Measurements from ENCODE around the gene PDLIM4. TPM values are rescaled to one million over a fixed set of nuclear protein-coding genes. Genes with fewer than 3 reads are reported as not detected.

Gene PDLIM4
- total and polyA plus RNA-seq, 11 donors: 2.4 to 16.9 (median 8.1) TPM

DNA sequence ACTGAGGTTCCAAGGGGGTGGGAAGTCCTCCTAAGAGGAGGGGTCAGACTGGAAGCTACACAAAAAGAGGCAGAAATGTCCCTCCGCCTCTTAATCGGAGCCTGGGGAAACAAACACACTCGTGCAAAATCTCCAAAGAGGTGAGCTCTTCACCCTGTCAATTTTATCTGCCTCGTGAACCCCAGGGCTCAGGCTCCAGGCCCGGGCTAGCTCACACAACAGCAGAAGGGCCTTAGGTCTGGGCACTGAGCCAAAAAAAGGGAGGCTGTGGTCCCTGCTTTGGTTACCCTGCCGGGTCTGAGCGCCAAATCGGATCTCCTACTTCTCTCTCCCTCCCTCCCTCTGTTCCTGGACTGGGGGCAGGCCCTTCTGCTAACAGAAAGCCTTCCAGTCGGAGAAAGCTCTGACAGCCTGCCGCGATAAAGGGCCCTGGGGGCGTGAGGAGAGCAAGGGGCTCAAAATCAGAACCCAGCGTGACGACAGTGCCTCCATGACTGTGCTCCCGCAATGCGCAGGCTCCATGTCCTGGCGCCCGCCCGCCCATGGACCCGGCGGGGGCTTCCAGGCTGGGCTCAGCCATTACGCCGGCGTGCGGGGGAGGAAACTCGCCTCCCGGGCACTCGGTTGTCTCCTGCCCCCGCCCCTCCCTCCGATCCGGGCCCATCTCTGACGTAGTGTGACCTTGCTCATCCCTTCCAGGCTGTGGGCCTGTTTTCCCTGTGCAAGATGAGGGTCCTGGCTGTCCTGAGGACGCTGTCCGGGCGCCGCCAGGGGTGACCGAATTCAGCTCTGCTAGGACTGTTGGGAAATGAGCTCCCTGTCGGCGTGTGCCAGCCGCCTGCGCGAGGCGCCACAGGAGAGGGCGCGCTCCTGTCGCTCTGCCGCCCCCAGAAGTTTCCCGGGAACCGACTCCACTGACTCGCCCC, 35.8 kb downstream of the PDLIM4 start:
- peak; percentile 72 to 83 (median 78) for ATAC-seq
- peak; percentile 91 to 94 (median 93) for DNase-seq
- 1 to 2% (median 1%) methylated on average over 16 to 50 of the region's 50 CpGs for WGBS, 4 donors
- Histone ChIP-seq H3K4me3 (peak overlapping the region; percentile 28 to 82 (median 68)), H3K4me1 (peaks cover 3 to 44% (median 24%) of the 10 kb centered on the region in 12 donors), H3K9me3 (no peaks in the 10 kb centered on the region), H3K36me3 (no peaks in the 10 kb centered on the region), H3K27ac (peak overlapping the region; percentile 89 to 99 (median 97)), H3K27me3 (no peaks in the 10 kb centered on the region)
- no peak for TF ChIP-seq POLR2A (IDR thresholded peaks at IDR 0.05)
- TF ChIP-seq, protein P1, sequence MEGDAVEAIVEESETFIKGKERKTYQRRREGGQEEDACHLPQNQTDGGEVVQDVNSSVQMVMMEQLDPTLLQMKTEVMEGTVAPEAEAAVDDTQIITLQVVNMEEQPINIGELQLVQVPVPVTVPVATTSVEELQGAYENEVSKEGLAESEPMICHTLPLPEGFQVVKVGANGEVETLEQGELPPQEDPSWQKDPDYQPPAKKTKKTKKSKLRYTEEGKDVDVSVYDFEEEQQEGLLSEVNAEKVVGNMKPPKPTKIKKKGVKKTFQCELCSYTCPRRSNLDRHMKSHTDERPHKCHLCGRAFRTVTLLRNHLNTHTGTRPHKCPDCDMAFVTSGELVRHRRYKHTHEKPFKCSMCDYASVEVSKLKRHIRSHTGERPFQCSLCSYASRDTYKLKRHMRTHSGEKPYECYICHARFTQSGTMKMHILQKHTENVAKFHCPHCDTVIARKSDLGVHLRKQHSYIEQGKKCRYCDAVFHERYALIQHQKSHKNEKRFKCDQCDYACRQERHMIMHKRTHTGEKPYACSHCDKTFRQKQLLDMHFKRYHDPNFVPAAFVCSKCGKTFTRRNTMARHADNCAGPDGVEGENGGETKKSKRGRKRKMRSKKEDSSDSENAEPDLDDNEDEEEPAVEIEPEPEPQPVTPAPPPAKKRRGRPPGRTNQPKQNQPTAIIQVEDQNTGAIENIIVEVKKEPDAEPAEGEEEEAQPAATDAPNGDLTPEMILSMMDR (IDR thresholded peaks at IDR 0.05): peak in 4 of 12 donors; percentile 8 to 41 (median 34)
- intact Hi-C loops (cut with DNase I): loop anchor here in 6 of 10 donors (2.0 to 10.0 kb wide), 7 partner anchors 66 to 204 kb away; partner anchors contain the start of genes SLC22A5 (in 3 of the 6), IRF1 (in 2 of the 6) and P4HA2 (in 2 of the 6)

DNA sequence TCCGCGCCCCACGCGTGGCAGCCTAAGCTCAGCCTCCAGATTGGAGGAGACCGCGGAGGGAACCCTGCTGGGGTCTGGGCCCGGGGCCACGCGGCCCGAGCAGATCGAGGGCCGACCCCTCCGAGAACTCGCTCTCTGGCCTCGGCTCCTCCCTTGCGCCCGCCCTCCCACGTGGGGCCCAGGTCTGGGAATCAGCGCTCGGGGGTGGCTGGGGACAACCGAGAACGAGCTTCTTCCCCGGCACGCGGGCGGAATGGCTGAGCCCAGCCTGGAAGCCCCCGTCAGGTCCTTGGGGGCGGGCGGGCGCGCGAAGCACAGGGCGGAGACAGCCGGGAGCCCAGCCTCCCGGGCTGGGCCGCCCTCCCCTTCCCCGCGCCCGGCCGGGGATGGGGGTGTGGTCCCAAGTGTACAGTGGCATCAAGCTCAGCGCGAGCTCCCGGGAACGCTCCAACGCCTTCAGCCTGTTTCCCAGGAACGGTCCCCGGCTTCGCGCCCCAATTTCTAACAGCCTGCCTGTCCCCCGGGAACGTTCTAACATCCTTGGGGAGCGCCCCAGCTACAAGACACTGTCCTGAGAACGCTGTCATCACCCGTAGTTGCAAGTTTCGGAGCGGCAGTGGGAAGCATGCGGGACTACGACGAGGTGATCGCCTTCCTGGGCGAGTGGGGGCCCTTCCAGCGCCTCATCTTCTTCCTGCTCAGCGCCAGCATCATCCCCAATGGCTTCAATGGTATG, 36.7 kb downstream of the PDLIM4 start, which contains the start of gene SLC22A4:
TSS of gene SLC22A4 (plus strand) at position 403 of the 736 bp plus-strand sequence. CDS start at position 626, 223 bp downstream.
- Histone ChIP-seq H3K27me3 (no peaks in the 10 kb centered on the region), H3K36me3 (no peaks in the 10 kb centered on the region), H3K4me1 (peaks cover 3 to 49% (median 24%) of the 10 kb centered on the region in 12 donors), H3K9me3 (no peaks in the 10 kb centered on the region), H3K4me3 (peak within 1 kb of the TSS; percentile 28 to 82 (median 68)), H3K27ac (peak within 1 kb of the TSS; percentile 89 to 99 (median 97))
- intact Hi-C loops (cut with DNase I): loop anchor here in 7 of 10 donors (2.0 to 10.0 kb wide), 8 partner anchors 67 to 203 kb away; partner anchors contain the start of genes SLC22A5 (in 4 of the 7), IRF1 (in 2 of the 7) and P4HA2 (in 2 of the 7)
- DNase-seq (peak; percentile 91 to 96 (median 94)), ATAC-seq (peak; percentile 86 to 88 (median 87))
- WGBS, 4 donors: 0 to 1% (median 0%) methylated on average over 26 to 63 of the region's 63 CpGs
- TF ChIP-seq POLR2A (IDR thresholded peaks at IDR 0.05): peak; percentile 6 to 77
- TF ChIP-seq, protein P1 (IDR thresholded peaks at IDR 0.05): peak in 3 of 12 donors; percentile 2 to 4 (median 3)

DNA sequence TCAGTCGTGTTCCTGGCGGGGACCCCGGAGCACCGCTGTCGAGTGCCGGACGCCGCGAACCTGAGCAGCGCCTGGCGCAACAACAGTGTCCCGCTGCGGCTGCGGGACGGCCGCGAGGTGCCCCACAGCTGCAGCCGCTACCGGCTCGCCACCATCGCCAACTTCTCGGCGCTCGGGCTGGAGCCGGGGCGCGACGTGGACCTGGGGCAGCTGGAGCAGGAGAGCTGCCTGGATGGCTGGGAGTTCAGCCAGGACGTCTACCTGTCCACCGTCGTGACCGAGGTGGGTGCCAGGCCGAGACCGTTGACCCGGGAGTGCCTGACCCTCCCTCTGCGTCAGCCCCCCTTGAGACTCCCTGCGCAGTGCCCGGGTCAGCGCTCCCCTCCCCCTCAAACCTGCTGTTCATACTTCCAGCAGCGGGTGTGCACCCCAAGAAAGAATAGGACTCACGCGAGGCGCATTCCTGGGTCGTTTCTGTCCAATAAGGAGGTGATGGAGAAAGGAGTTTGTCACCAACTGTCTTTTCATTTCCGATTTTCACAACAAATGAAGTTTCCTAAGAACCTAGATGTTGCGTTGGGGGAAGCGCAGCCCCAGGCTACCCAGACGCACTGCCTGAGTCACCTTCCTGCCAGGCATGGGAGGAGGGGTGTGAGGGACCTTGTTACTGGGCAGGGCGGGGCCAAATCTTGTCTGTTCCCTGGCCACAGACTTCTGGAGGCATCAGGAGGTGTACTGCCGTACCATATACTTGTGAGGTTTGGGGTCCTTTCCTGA, 37.4 kb downstream of the PDLIM4 start:
- peak; percentile 52 to 88 (median 61) for DNase-seq
- H3K4me3 ChIP-seq: peak overlapping the region; percentile 28 to 82 (median 68)
- 10 to 18% (median 11%) methylated on average over 29 to 50 of the region's 50 CpGs for WGBS, 4 donors
- intact Hi-C loops (cut with DNase I): loop anchor here in 7 of 10 donors (2.0 to 10.0 kb wide), 8 partner anchors 67 to 202 kb away; partner anchors contain the start of genes SLC22A5 (in 3 of the 7), IRF1 (in 2 of the 7) and P4HA2 (in 2 of the 7)
- ATAC-seq: peak in 3 of 4 donors; percentile 12 to 33 (median 21)
- TF ChIP-seq POLR2A (IDR thresholded peaks at IDR 0.05): no peak
- TF ChIP-seq, protein P1 (IDR thresholded peaks at IDR 0.05): no peak
- H3K4me1 ChIP-seq: peaks cover 3 to 50% (median 24%) of the 10 kb centered on the region in 12 donors
- H3K9me3 ChIP-seq: no peaks in the 10 kb centered on the region
- H3K36me3 ChIP-seq: no peaks in the 10 kb centered on the region
- no peaks in the 10 kb centered on the region for H3K27me3 ChIP-seq
- H3K27ac ChIP-seq: peak overlapping the region in 11 of 12 donors; percentile 89 to 99 (median 97)

Measured in heart left ventricle (tissue), 16 donors.